ENCODE data around the gene RAD18.

DNA sequence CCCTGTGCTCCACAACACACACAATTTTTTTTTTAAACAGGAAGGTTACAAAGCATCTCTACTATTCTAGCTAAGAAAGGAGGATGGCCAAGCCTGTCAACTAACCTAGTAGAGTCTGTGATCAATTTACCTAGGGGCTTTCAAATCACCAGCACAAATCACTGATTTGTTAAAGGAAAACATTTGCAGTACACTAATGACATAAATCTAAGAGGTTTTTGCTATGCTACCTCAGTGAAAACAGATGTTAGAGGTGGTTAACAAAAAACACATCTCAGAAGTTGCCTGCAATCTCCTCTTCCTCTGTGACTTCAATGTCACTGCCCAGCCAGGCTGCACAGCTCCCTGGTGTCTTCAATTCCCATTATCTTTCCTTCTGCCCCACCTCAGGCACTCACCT is 72.0 kb downstream of the RAD18 start:
- TF ChIP-seq, protein P1, sequence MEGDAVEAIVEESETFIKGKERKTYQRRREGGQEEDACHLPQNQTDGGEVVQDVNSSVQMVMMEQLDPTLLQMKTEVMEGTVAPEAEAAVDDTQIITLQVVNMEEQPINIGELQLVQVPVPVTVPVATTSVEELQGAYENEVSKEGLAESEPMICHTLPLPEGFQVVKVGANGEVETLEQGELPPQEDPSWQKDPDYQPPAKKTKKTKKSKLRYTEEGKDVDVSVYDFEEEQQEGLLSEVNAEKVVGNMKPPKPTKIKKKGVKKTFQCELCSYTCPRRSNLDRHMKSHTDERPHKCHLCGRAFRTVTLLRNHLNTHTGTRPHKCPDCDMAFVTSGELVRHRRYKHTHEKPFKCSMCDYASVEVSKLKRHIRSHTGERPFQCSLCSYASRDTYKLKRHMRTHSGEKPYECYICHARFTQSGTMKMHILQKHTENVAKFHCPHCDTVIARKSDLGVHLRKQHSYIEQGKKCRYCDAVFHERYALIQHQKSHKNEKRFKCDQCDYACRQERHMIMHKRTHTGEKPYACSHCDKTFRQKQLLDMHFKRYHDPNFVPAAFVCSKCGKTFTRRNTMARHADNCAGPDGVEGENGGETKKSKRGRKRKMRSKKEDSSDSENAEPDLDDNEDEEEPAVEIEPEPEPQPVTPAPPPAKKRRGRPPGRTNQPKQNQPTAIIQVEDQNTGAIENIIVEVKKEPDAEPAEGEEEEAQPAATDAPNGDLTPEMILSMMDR (IDR thresholded peaks at IDR 0.05): no peak
- TF ChIP-seq POLR2AphosphoS5 (IDR thresholded peaks at IDR 0.05): no peak
- no peak for TF ChIP-seq EP300 (IDR thresholded peaks at IDR 0.05)
- no peak for TF ChIP-seq POLR2A (IDR thresholded peaks at IDR 0.05)
